K562 (cell line): ENCODE results near the gene ITGAE. TPM values are rescaled to one million over a fixed set of nuclear protein-coding genes. Genes with fewer than 3 reads are reported as not detected.

Experiments
- ATAC-seq: fragments of 200-7000 bp; cut with Tn5 transposase; 3 replicates; pipeline ENCODE4 v1.9.1; 2020; ENCODE audit warnings: moderate library complexity
- BruUV-seq: library from RNA; stranded (reverse); fragments of 400-500 nt; replicated peaks from 2 replicates; lab custom pipeline; 2021; lab: Mats Ljungman, UMichigan
- CTCF ChIA-PET: fragments of 300-600 bp; formaldehyde crosslinking; extraction: SDS; loops from one replicate; lab custom pipeline; 2021; ENCODE audit warnings: low intra/inter-chr PET ratio; lab: Yijun Ruan, JAX
- POLR2A ChIA-PET: fragments of 300-600, 350-650 bp; sonication (Branson Sonifier 250); formaldehyde crosslinking; extraction: SDS; loops from one replicate; lab custom pipeline; 2021; ENCODE audit warnings: antibody characterized with exemption, inconsistent platforms; lab: Yijun Ruan, JAX
- DNase-seq, 4 experiments: peaks; one replicate each; pipeline versions ENCODE4 v3.0.0 to v3.0.0-alpha.2; 2011 to 2018; ENCODE audit warnings: low spot score in 3 of 4, mixed read lengths in 3 of 4; ENCODE audit errors: extremely low read depth in 1 of 4
- FAIRE-seq: peaks from 2 replicates; lab custom pipeline; 2011; peaks lifted over from hg19 to GRCh38; lab: Jason Lieb, UNC
- H2AFZ ChIP-seq: 2 replicates; pipeline ENCODE4 v1.6.0; 2011; ENCODE audit warnings: low read depth, low read length, control low read depth, inconsistent platforms
- H3K27ac ChIP-seq: fragments of 200-600 bp; 3 replicates; pipeline ENCODE4 v1.8.0; 2011; ENCODE audit warnings: low read depth, mild to moderate bottlenecking, control low read depth, inconsistent platforms, low read length, moderate library complexity, mixed read lengths; ENCODE audit errors: extremely low read depth
- H3K27me3 ChIP-seq, 2 experiments: fragments of 300-600 bp in 1 of 2; 2 replicates in 1 of 2; 3 replicates in 1 of 2; pipeline versions ENCODE4 v1.6.0 to v1.8.0; 2011; ENCODE audit warnings: inconsistent platforms in 2 of 2, low read length in 2 of 2, mild to moderate bottlenecking in 1 of 2, mixed read lengths in 1 of 2, moderate library complexity in 1 of 2; ENCODE audit not compliant: control insufficient read depth in 2 of 2, insufficient read depth in 2 of 2
- H3K36me3 ChIP-seq: fragments of 300-600 bp; 3 replicates; pipeline ENCODE4 v1.8.0; 2011; ENCODE audit warnings: mild to moderate bottlenecking, low read length, inconsistent platforms; ENCODE audit not compliant: control insufficient read depth, insufficient read depth
- H3K4me1 ChIP-seq, 2 experiments: fragments of 200-600 bp in 1 of 2; replicated peaks in 1 of 2; 2 replicates in 1 of 2; 3 replicates in 1 of 2; pipeline versions ENCODE4 v1.5.1 to v1.8.0; 2011; ENCODE audit warnings: inconsistent platforms in 2 of 2, low read length in 2 of 2, mild to moderate bottlenecking in 1 of 2, mixed read lengths in 1 of 2, moderate library complexity in 1 of 2; ENCODE audit not compliant: control insufficient read depth in 2 of 2, insufficient read depth in 2 of 2
- H3K4me2 ChIP-seq: 2 replicates; pipeline ENCODE4 v1.6.1; 2011; ENCODE audit warnings: low read length, control low read depth, inconsistent platforms, mixed read lengths; ENCODE audit not compliant: insufficient read depth
- H3K4me3 ChIP-seq: fragments of 200-600 bp; sonication (generic), shearing (Covaris generic); 2 replicates; pipeline ENCODE4 v1.5.1; 2016; ENCODE audit warnings: control low read depth, inconsistent platforms
- H3K79me2 ChIP-seq: fragments of 200-600 bp; 3 replicates; pipeline ENCODE4 v1.8.0; 2011; ENCODE audit warnings: low read length, inconsistent platforms; ENCODE audit not compliant: control insufficient read depth, insufficient read depth
- H3K9ac ChIP-seq, 2 experiments: 2 replicates each; pipeline versions ENCODE4 v1.6.0 to v1.6.1; 2011; ENCODE audit warnings: low read depth in 2 of 2, low read length in 2 of 2, control low read depth in 1 of 2, inconsistent platforms in 1 of 2, mild to moderate bottlenecking in 1 of 2, mixed read lengths in 1 of 2; ENCODE audit not compliant: insufficient read depth in 1 of 2
- H3K9me1 ChIP-seq: one replicate; pipeline ENCODE4 v1.6.0; 2011; ENCODE audit warnings: inconsistent platforms, mild to moderate bottlenecking, low read length, moderate library complexity; ENCODE audit not compliant: control insufficient read depth, insufficient read depth
- H3K9me3 ChIP-seq: replicated peaks from 2 replicates; pipeline ENCODE4 v1.5.1; 2011; ENCODE audit warnings: low read depth, low read length, inconsistent platforms; ENCODE audit not compliant: control insufficient read depth, insufficient read depth
- H4K20me1 ChIP-seq: replicated peaks from 2 replicates; pipeline ENCODE4 v1.6.1; 2011; ENCODE audit warnings: low read length, inconsistent platforms, mixed read lengths; ENCODE audit not compliant: control insufficient read depth, insufficient read depth
- BRF1 ChIP-seq: IDR thresholded peaks from 3 replicates; pipeline ENCODE4 v1.6.1; 2011; ENCODE audit warnings: borderline replicate concordance, mild to moderate bottlenecking; ENCODE audit not compliant: insufficient read length; ENCODE audit errors: extremely low read depth
- FOXA3 ChIP-seq, 2 experiments: fragments of 450-650 bp in 1 of 2; sonication (generic) in 1 of 2; formaldehyde crosslinking; IDR thresholded peaks in 1 of 2; conservative IDR thresholded peaks in 1 of 2; 2 replicates each; pipeline versions ENCODE4 v1.4.0 to v1.8.0; 2020 to 2022; ENCODE audit warnings: mild to moderate bottlenecking in 2 of 2, missing genetic modification reagents in 1 of 2
- MLLT1 ChIP-seq, 2 experiments: fragments of 450-650 bp; IDR thresholded peaks; 2 replicates each; pipeline ENCODE4 v1.6.1; 2016
- WHSC1 ChIP-seq: IDR thresholded peaks from one replicate; pipeline ENCODE4 v1.6.1; 2012; ENCODE audit warnings: low read length, control low read depth, inconsistent platforms
- ZNF184 ChIP-seq: sonication (generic); formaldehyde crosslinking; IDR thresholded peaks from 2 replicates; pipeline ENCODE4 v1.5.0; 2020; ENCODE audit warnings: missing genetic modification reagents
- ZNF280B ChIP-seq: fragments of 250-450 bp; sonication (Bioruptor Pico); IDR thresholded peaks from 2 replicates; pipeline ENCODE4 v1.5.1; 2021; ENCODE audit warnings: mild to moderate bottlenecking
- ZNF512 ChIP-seq: IDR thresholded peaks from 2 replicates; pipeline ENCODE4 v1.6.1; 2016; ENCODE audit warnings: missing genetic modification characterization, missing compliant biosample characterization
- WGBS: fragments of 100-300 bp; shearing (Covaris generic); methylation state at CpG from one replicate; pipeline ENCODE4 v1.1.6; 2016; ENCODE audit warnings: low coverage, mixed read lengths; ENCODE audit not compliant: insufficient coverage; ENCODE audit errors: missing lambda C conversion rate; 5-methylcytosine and 5-hydroxymethylcytosine counted together
- in situ Hi-C: fragments of 300-500 bp; cut with MboI; formaldehyde crosslinking; loops from 4 replicates; pipeline ENCODE4 v1.15.0; 2018; ENCODE audit warnings: inconsistent platforms, mixed read lengths
- intact Hi-C: fragments of 100-400 bp; cut with micrococcal nuclease; formaldehyde crosslinking; loops from 2 replicates; pipeline ENCODE4 v1.14.2; 2022
- polyA plus RNA-seq, 8 experiments: library from polyadenylated mRNA; depleted of rRNA in 4 of 8; stranded (reverse) in 5 of 8; unstranded in 3 of 8; fragments of >200 nt; fragmentation: Nextera tagmentation in 2 of 8; fragmentation: Illumina TruSeq in 1 of 8; extraction: Ambion mirVana in 2 of 8; extraction: Trizol in 1 of 8; gene quantifications; 2 replicates each; pipeline versions ENCODE4 v1.2.1 to v1.2.3, GENCODE V29; 2011 to 2014; ENCODE audit warnings: inconsistent platforms in 1 of 8, missing spikeins in 1 of 8
- total RNA-seq, 7 experiments: library from RNA; depleted of rRNA in 6 of 7; stranded (reverse); fragments of >200 nt in 6 of 7; fragmentation: Illumina TruSeq in 2 of 7; extraction: Trizol in 2 of 7; gene quantifications; 2 replicates each; pipeline versions ENCODE4 v1.2.1 to v1.2.3, GENCODE V29; 2011 to 2021; ENCODE audit warnings: low replicate concordance in 1 of 7

Gene ITGAE
- total and polyA plus RNA-seq, 9 of the 15 experiments (the other 6 are each of a cell fraction or from before 2014, with no cell fraction given), result 14.8 to 160 (median 27.0) TPM

GRCh38 chr17:3847165-3847670 lies 46.2 kb upstream of the ITGAE start:
- in situ Hi-C loops (no loop called here), intact Hi-C loops (loop anchor here (10.0 kb wide), 3 partner anchors 58 to 228 kb away; no protein-coding TSS in a partner anchor)
- peaks cover 0 to 2% of the 10 kb centered on the region in 2 experiments; a peak in 1 of 5 replicates for H3K27me3 ChIP-seq
- DNase-seq (no peak), ATAC-seq (no peak), FAIRE-seq (no peak)
- no peak overlapping the region for H3K4me3 ChIP-seq
- POLR2A ChIA-PET, result no interaction called here
- H4K20me1 ChIP-seq, result no peaks in the 10 kb centered on the region
- peaks cover 2 to 13% of the 10 kb centered on the region in 2 experiments; a peak in 4 of 5 replicates for H3K4me1 ChIP-seq
- H2AFZ ChIP-seq, result no peak overlapping the region
- BruUV-seq, result no TSS peak
- TF ChIP-seq ZNF184 (CRISPR knock-in tag), result no peak
- peak; percentile 5; the same call in 1 of the 2 replicates for TF ChIP-seq ZNF512 (tag)
- TF ChIP-seq MLLT1 (IDR thresholded peaks at IDR 0.05), result no peak
- no peak for TF ChIP-seq ZNF280B (CRISPR knock-in tag)
- TF ChIP-seq FOXA3 (CRISPR knock-in tag; conservative IDR thresholded peaks at IDR 0.05 in 1 of 2, IDR thresholded peaks at IDR 0.05 in 1 of 2), result no peak
- TF ChIP-seq WHSC1, result no peak
- TF ChIP-seq BRF1, result no peak
- peaks cover 29% of the 10 kb centered on the region for H3K79me2 ChIP-seq
- no peaks in the 10 kb centered on the region for H3K9me1 ChIP-seq
- CTCF ChIA-PET, result no interaction called here
- H3K4me2 ChIP-seq, result no peak overlapping the region
- no peaks in the 10 kb centered on the region for H3K9me3 ChIP-seq
- 69% methylated on average over 3 of the region's 9 CpGs for WGBS
- no peak overlapping the region for H3K27ac ChIP-seq
- H3K36me3 ChIP-seq, result peaks cover 25% of the 10 kb centered on the region; the same call in 2 of the 3 replicates
- no peak overlapping the region for H3K9ac ChIP-seq
